Right ventricle myocardium inferior (tissue), 1 donor: Measurements from ENCODE around the gene ARHGAP26. TPM values are rescaled to one million over a fixed set of nuclear protein-coding genes. Genes with fewer than 3 reads are reported as not detected.

Experiments used
- ATAC-seq: fragments of 200-7000 bp; cut with Tn5 transposase; one replicate; pipeline ENCODE4 v1.9.1; 2020; ENCODE audit warnings: mild to moderate bottlenecking, moderate library complexity
- DNase-seq: peaks from one replicate; pipeline ENCODE4 v3.0.0; 2021; ENCODE audit errors: missing footprints
- intact Hi-C: fragments of 100-400 bp; cut with DNase I; formaldehyde crosslinking; loops from one replicate; pipeline ENCODE4 v1.11.0; 2022
- total RNA-seq: library from RNA; stranded (reverse); fragmentation: NEBNext Ultra II Directional; extraction: Animal tissue kit (Norgen Biotek cat#: 25700); gene quantifications from one replicate; pipeline ENCODE4 v1.2.1, GENCODE V29; 2021
- donor health status: DM: no; HTN: yes; CAD: no; lungs with severe emphysema.

Gene ARHGAP26
- total RNA-seq, 1 donor from 2014 or later: 29.8 TPM

- no peak for DNase-seq
- ATAC-seq: no peak
- intact Hi-C loops: loop anchor here (5.0 kb wide), 4 partner anchors 39 to 341 kb away; partner anchors contain the start of gene NR3C1
These were observed 291.2 kb downstream of the ARHGAP26 start for GRCh38 chr5:143061161-143061945.

- DNase-seq (no peak), ATAC-seq (no peak)
- intact Hi-C loops: loop anchor here (5.0 kb wide), 4 partner anchors 40 to 340 kb away; partner anchors contain the start of gene NR3C1
These were observed 292.2 kb downstream of the ARHGAP26 start for GRCh38 chr5:143062379-143062778.

GRCh38 chr5:143063175-143063970 lies 293.2 kb downstream of the ARHGAP26 start:
- DNase-seq (peak; percentile 91), ATAC-seq (peak; percentile 86)
- intact Hi-C loops: loop anchor here (5.0 kb wide), 4 partner anchors 41 to 339 kb away; partner anchors contain the start of gene NR3C1

- ATAC-seq: peak; percentile 46
- intact Hi-C loops: loop anchor here (5.0 kb wide), 4 partner anchors 42 to 338 kb away; partner anchors contain the start of gene NR3C1
- no peak for DNase-seq
These were observed 294.1 kb downstream of the ARHGAP26 start for GRCh38 chr5:143064218-143064641.

GRCh38 chr5:143064676-143065075 lies 294.5 kb downstream of the ARHGAP26 start:
- intact Hi-C loops: loop anchor here (5.0 kb wide), 4 partner anchors 42 to 338 kb away; partner anchors contain the start of gene NR3C1
- DNase-seq: no peak
- no peak for ATAC-seq

- no peak for ATAC-seq
- DNase-seq: no peak
- intact Hi-C loops: no loop called here
These were observed 295.2 kb downstream of the ARHGAP26 start for GRCh38 chr5:143065185-143065965.

GRCh38 chr5:143065996-143066522 lies 295.9 kb downstream of the ARHGAP26 start:
- no peak for ATAC-seq
- no peak for DNase-seq
- intact Hi-C loops: no loop called here

GRCh38 chr5:143066556-143067281 lies 296.5 kb downstream of the ARHGAP26 start:
- DNase-seq (no peak), ATAC-seq (peak; percentile 15)
- intact Hi-C loops: no loop called here

- DNase-seq: no peak
- ATAC-seq: no peak
- intact Hi-C loops: no loop called here
These were observed 298.5 kb downstream of the ARHGAP26 start for GRCh38 chr5:143068712-143069111.

GRCh38 chr5:143071927-143072326 lies 301.8 kb downstream of the ARHGAP26 start:
- intact Hi-C loops: no loop called here
- ATAC-seq (no peak), DNase-seq (no peak)

GRCh38 chr5:143072734-143073133 lies 302.6 kb downstream of the ARHGAP26 start:
- ATAC-seq: no peak
- intact Hi-C loops: no loop called here
- DNase-seq: no peak

GRCh38 chr5:143073766-143074165 lies 303.6 kb downstream of the ARHGAP26 start:
- DNase-seq (no peak), ATAC-seq (no peak)
- intact Hi-C loops: no loop called here

GRCh38 chr5:143074414-143074996 lies 304.3 kb downstream of the ARHGAP26 start:
- ATAC-seq (no peak), DNase-seq (no peak)
- intact Hi-C loops: no loop called here

GRCh38 chr5:143076377-143076776 lies 306.2 kb downstream of the ARHGAP26 start:
- no peak for DNase-seq
- intact Hi-C loops: no loop called here
- ATAC-seq: no peak

- no peak for ATAC-seq
- intact Hi-C loops: no loop called here
These were observed 307.4 kb downstream of the ARHGAP26 start for GRCh38 chr5:143077453-143078103.

GRCh38 chr5:143078313-143078712 lies 308.1 kb downstream of the ARHGAP26 start:
- intact Hi-C loops: no loop called here
- ATAC-seq: no peak

More at GRCh38 chr5:143077453-143078103, 307.4 kb downstream of the ARHGAP26 start:
- DNase-seq: no peak

GRCh38 chr5:143078971-143079370 lies 308.8 kb downstream of the ARHGAP26 start:
- intact Hi-C loops: no loop called here
- no peak for ATAC-seq
- no peak for DNase-seq

More at GRCh38 chr5:143078313-143078712, 308.1 kb downstream of the ARHGAP26 start:
- DNase-seq: no peak
